ENCODE data around the gene CES2.

Gene CES2

DNA sequence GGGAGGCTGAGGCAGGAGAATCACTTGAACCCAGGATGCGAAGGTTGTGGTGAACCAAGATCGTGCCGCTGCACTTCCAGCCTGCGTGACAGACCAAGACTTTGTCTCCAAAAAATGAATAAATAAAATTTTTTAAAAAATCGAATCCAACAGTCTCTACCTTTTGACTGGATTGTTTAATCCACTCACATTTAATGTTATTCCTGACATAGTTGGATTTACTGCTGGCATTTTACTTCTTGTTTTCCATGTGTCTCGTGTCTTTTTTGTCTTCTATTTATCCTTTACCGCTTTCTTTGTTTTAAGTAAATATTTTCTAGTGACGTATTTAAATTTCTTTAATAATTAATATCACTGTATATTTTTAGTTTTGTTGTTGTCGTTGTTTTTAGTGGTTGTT is 47.7 kb downstream of the CES2 start:
- Histone ChIP-seq H2AFZ (ENCODE audit: low read depth, low read length) (no peak overlapping the region), H3K4me3 (ENCODE audit: low read depth in 1 of 2, low read length in 2 of 2) (no peak overlapping the region), H3K9me3 (ENCODE audit: insufficient read depth, low read length, severe bottlenecking) (no peaks in the 10 kb centered on the region), H3K4me2 (ENCODE audit: insufficient read depth, low read length) (no peak overlapping the region), H3K36me3 (ENCODE audit: insufficient read depth, low read length) (no peaks in the 10 kb centered on the region), H3K79me2 (ENCODE audit: insufficient read depth, low read length) (no peaks in the 10 kb centered on the region), H3K4me1 (ENCODE audit: insufficient read depth, low read length) (peaks cover 25% of the 10 kb centered on the region), H3K27me3 (ENCODE audit: insufficient read depth, low read length, poor library complexity) (no peaks in the 10 kb centered on the region), H4K20me1 (ENCODE audit: insufficient read depth, low read length) (no peaks in the 10 kb centered on the region), H3K27ac (ENCODE audit: low read length) (no peak overlapping the region), H3K9ac (ENCODE audit: low read depth, low read length) (no peak overlapping the region)
- no peak for TF ChIP-seq EZH2 (IDR thresholded peaks at IDR 0.05; ENCODE audit: borderline replicate concordance, low read depth, low read length, severe bottlenecking)
- TF ChIP-seq, protein P1, sequence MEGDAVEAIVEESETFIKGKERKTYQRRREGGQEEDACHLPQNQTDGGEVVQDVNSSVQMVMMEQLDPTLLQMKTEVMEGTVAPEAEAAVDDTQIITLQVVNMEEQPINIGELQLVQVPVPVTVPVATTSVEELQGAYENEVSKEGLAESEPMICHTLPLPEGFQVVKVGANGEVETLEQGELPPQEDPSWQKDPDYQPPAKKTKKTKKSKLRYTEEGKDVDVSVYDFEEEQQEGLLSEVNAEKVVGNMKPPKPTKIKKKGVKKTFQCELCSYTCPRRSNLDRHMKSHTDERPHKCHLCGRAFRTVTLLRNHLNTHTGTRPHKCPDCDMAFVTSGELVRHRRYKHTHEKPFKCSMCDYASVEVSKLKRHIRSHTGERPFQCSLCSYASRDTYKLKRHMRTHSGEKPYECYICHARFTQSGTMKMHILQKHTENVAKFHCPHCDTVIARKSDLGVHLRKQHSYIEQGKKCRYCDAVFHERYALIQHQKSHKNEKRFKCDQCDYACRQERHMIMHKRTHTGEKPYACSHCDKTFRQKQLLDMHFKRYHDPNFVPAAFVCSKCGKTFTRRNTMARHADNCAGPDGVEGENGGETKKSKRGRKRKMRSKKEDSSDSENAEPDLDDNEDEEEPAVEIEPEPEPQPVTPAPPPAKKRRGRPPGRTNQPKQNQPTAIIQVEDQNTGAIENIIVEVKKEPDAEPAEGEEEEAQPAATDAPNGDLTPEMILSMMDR (IDR thresholded peaks at IDR 0.05; ENCODE audit: borderline replicate concordance, extremely low read depth, low read length, poor library complexity, severe bottlenecking), result no peak
- ATAC-seq (ENCODE audit: insufficient read depth, low read depth) (no peak), DNase-seq (no peak)

DNA sequence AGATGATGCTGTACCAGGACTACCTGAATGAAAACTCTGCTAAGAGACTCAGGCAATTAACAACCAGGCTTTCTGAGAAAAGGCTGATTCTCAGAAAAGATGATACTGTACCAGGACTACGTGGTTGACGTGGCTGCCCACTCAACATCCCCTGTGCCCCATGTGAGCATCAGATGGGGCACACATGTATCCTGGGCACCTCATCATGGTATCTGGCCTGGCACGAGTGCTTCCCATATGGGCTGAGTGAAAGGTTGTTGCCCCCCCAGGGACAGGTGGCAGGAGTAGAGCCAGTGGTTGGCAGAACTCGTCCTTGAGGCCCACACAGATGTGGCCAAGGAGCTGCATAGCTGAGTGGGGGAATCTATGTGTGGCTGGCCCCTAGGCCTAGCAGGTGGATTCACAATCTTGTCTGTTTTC is 49.6 kb downstream of the CES2 start:
- Histone ChIP-seq H3K4me3 (ENCODE audit: low read depth in 1 of 2, low read length in 2 of 2) (no peak overlapping the region), H3K79me2 (ENCODE audit: insufficient read depth, low read length) (no peaks in the 10 kb centered on the region), H3K9me3 (ENCODE audit: insufficient read depth, low read length, severe bottlenecking) (no peaks in the 10 kb centered on the region), H3K27ac (ENCODE audit: low read length) (peak overlapping the region; percentile 65), H3K9ac (ENCODE audit: low read depth, low read length) (peak overlapping the region; percentile 25), H3K4me1 (ENCODE audit: insufficient read depth, low read length) (peaks cover 25% of the 10 kb centered on the region), H3K4me2 (ENCODE audit: insufficient read depth, low read length) (no peak overlapping the region), H3K27me3 (ENCODE audit: insufficient read depth, low read length, poor library complexity) (no peaks in the 10 kb centered on the region), H2AFZ (ENCODE audit: low read depth, low read length) (peak overlapping the region; percentile 24; the same call in 1 of the 2 replicates), H4K20me1 (ENCODE audit: insufficient read depth, low read length) (no peaks in the 10 kb centered on the region), H3K36me3 (ENCODE audit: insufficient read depth, low read length) (no peaks in the 10 kb centered on the region)
- TF ChIP-seq, protein P1 (IDR thresholded peaks at IDR 0.05; ENCODE audit: borderline replicate concordance, extremely low read depth, low read length, poor library complexity, severe bottlenecking), result no peak
- TF ChIP-seq EZH2 (IDR thresholded peaks at IDR 0.05; ENCODE audit: borderline replicate concordance, low read depth, low read length, severe bottlenecking), result no peak
- ATAC-seq (ENCODE audit: insufficient read depth, low read depth) (peak; percentile 88), DNase-seq (peak; percentile 64)

DNA sequence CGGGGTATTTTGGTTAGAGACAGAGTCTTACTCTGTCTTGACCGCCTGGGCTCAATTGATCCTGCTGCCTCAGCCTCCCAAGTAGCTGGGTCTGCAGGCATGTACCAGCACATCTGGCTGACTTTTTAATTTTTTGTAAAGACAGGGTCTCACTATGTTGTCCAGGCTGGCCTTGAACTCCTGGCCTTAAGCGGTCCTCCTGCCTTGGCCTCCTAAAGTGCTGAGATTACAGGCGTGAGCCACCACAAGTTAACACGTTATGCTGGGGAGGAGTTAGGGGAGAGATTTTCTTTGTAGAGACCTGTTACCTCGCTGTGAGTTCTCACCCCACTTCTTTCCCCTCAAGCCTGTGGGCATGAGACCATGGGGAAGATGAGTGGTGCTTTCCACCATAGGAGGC is 51.2 kb downstream of the CES2 start:
- no peak overlapping the region for H2AFZ ChIP-seq (ENCODE audit: low read depth, low read length)
- H3K79me2 ChIP-seq (ENCODE audit: insufficient read depth, low read length), result no peaks in the 10 kb centered on the region
- ATAC-seq (ENCODE audit: insufficient read depth, low read depth) (no peak), DNase-seq (no peak)
- peaks cover 25% of the 10 kb centered on the region for H3K4me1 ChIP-seq (ENCODE audit: insufficient read depth, low read length)
- H3K36me3 ChIP-seq (ENCODE audit: insufficient read depth, low read length), result no peaks in the 10 kb centered on the region
- H4K20me1 ChIP-seq (ENCODE audit: insufficient read depth, low read length), result no peaks in the 10 kb centered on the region
- no peak overlapping the region for H3K27ac ChIP-seq (ENCODE audit: low read length)
- H3K4me2 ChIP-seq (ENCODE audit: insufficient read depth, low read length), result no peak overlapping the region
- no peak overlapping the region for H3K4me3 ChIP-seq (ENCODE audit: low read depth in 1 of 2, low read length in 2 of 2)
- no peak overlapping the region for H3K9ac ChIP-seq (ENCODE audit: low read depth, low read length)
- TF ChIP-seq, protein P1 (IDR thresholded peaks at IDR 0.05; ENCODE audit: borderline replicate concordance, extremely low read depth, low read length, poor library complexity, severe bottlenecking), result no peak
- no peak for TF ChIP-seq EZH2 (IDR thresholded peaks at IDR 0.05; ENCODE audit: borderline replicate concordance, low read depth, low read length, severe bottlenecking)
- H3K27me3 ChIP-seq (ENCODE audit: insufficient read depth, low read length, poor library complexity), result no peaks in the 10 kb centered on the region
- no peaks in the 10 kb centered on the region for H3K9me3 ChIP-seq (ENCODE audit: insufficient read depth, low read length, severe bottlenecking)
